Upper lobe of right lung (tissue), 1 donor: ENCODE measurements around the gene DYRK3. TPM values are rescaled to one million over a fixed set of nuclear protein-coding genes. Genes with fewer than 3 reads are reported as not detected.
A peak's percentile ranks its signal among the peaks of the same experiment; 100 is the strongest.

ENCODE experiments used
- ATAC-seq: fragments of 200-7000 bp; cut with Tn5 transposase; one replicate; pipeline ENCODE4 v1.9.1; 2020; ENCODE audit warnings: mild to moderate bottlenecking, moderate library complexity
- DNase-seq: peaks from one replicate; pipeline ENCODE4 v3.0.0-alpha.2; 2020
- H3K27ac ChIP-seq: fragments of 200-600 bp; one replicate; pipeline ENCODE4 v1.8.0; 2022
- H3K27me3 ChIP-seq: fragments of 200-600 bp; one replicate; pipeline ENCODE4 v1.8.0; 2022; ENCODE audit warnings: mild to moderate bottlenecking
- H3K36me3 ChIP-seq: fragments of 200-600 bp; one replicate; pipeline ENCODE4 v1.8.0; 2022
- H3K4me1 ChIP-seq: fragments of 200-600 bp; one replicate; pipeline ENCODE4 v1.8.0; 2022
- H3K4me3 ChIP-seq: fragments of 200-600 bp; one replicate; pipeline ENCODE4 v1.8.0; 2022; ENCODE audit warnings: mild to moderate bottlenecking
- H3K9me3 ChIP-seq: fragments of 200-600 bp; one replicate; pipeline ENCODE4 v1.8.0; 2022
- intact Hi-C: fragments of 100-400 bp; cut with DNase I; formaldehyde crosslinking; loops from one replicate; pipeline ENCODE4 v1.11.0; 2022
- total RNA-seq: library from RNA; stranded (reverse); fragmentation: NEBNext Ultra II Directional; extraction: Animal tissue kit (Norgen Biotek cat#: 25700); gene quantifications from one replicate; pipeline ENCODE4 v1.2.1, GENCODE V29; 2021
- TF ChIP-seq, protein P1 (sequence below): fragments of 200-600 bp; IDR thresholded peaks from one replicate; pipeline ENCODE4 v1.8.0; 2022; ENCODE audit warnings: antibody characterized with exemption
- donor health status: DM: no; HTN: yes; CAD: no; lungs with severe emphysema.

DYRK3 gene
- total RNA-seq, 1 donor from 2014 or later, result 8.1 TPM

DNA sequence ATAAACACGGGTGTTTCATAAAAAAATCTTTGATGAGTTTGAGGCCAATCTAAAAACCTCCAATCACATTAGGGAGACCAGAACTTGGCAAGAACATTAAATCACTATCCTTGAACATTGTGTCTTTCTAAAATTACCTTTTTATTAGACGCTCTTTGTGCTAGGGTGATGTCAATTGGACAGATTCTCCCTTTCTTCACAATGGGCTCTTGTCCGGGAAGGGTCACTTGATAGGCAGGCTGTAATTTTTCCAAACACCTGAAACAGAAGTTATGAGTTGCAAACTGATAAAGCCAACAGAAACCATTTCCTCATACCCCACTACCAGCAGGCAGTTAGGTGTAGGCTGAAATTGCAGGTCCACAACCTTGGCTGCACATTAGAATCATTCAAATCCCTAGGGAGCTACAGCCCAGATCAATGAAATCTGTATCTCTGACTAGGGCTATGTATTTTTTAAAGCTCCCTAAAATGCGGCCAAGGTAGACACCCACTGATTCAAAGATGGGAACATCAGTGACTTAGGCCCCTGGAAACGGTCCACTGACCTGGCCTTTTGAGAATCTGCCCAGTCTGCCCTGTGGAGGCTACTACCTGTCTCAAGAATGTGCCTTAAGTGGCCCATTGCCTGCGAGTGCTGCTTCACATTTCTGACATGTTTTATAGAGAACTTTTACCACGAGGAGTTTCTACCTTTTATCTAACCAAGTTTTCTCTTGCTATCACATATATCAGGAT lies 39.6 kb upstream of the DYRK3 start:
- peak; percentile 52 for ATAC-seq
- no peaks in the 10 kb centered on the region for H3K9me3 ChIP-seq
- H3K36me3 ChIP-seq, result peaks cover 95% of the 10 kb centered on the region
- DNase-seq, result no peak
- TF ChIP-seq, protein P1, sequence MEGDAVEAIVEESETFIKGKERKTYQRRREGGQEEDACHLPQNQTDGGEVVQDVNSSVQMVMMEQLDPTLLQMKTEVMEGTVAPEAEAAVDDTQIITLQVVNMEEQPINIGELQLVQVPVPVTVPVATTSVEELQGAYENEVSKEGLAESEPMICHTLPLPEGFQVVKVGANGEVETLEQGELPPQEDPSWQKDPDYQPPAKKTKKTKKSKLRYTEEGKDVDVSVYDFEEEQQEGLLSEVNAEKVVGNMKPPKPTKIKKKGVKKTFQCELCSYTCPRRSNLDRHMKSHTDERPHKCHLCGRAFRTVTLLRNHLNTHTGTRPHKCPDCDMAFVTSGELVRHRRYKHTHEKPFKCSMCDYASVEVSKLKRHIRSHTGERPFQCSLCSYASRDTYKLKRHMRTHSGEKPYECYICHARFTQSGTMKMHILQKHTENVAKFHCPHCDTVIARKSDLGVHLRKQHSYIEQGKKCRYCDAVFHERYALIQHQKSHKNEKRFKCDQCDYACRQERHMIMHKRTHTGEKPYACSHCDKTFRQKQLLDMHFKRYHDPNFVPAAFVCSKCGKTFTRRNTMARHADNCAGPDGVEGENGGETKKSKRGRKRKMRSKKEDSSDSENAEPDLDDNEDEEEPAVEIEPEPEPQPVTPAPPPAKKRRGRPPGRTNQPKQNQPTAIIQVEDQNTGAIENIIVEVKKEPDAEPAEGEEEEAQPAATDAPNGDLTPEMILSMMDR, result no peak
- H3K4me3 ChIP-seq, result no peak overlapping the region
- intact Hi-C loops, result no loop called here
- H3K27ac ChIP-seq, result no peak overlapping the region
- H3K27me3 ChIP-seq, result no peaks in the 10 kb centered on the region
- no peaks in the 10 kb centered on the region for H3K4me1 ChIP-seq

DNA sequence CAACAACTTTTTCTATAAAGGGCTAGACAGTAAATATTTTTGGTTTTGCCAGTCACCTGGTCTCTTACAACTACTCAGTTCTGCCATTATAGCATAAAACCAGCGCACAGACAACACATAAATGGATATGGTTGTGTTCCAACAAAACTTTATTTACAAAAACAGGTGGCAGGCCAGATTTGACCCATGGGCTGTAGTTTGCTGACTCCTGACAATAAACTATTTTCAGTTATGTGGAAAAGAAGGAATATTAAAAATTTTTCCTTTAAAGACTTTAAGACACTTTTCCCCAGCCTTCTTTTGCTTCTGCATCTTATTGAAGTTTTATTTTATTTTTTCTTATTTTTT lies 39.0 kb upstream of the DYRK3 start:
- H3K27ac ChIP-seq, result no peak overlapping the region
- no peaks in the 10 kb centered on the region for H3K27me3 ChIP-seq
- H3K9me3 ChIP-seq, result no peaks in the 10 kb centered on the region
- ATAC-seq (no peak), DNase-seq (no peak)
- H3K36me3 ChIP-seq, result peaks cover 97% of the 10 kb centered on the region
- H3K4me1 ChIP-seq, result no peaks in the 10 kb centered on the region
- H3K4me3 ChIP-seq, result no peak overlapping the region
- TF ChIP-seq, protein P1, result no peak
- intact Hi-C loops, result no loop called here

DNA sequence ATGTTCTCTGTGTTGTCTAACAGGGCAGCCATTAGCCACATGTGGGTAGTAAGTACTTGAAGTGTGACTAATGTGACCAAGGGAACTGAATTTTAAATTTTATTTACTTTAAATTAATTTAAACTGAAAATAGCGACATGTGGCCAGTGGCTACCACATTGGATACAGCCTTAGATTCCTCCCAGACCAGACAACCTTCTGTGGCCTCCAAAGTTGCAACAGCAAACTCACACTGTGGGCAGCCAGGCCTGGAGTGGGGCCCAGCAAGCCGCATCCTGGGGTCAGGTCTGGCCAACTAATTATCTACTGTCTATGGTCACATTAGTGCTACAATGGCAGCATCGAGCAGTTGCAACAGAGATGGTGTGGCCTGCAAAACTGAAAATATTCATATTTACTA lies 34.8 kb upstream of the DYRK3 start:
- intact Hi-C loops, result no loop called here
- Histone ChIP-seq H3K36me3 (peaks cover 99% of the 10 kb centered on the region), H3K4me3 (no peak overlapping the region), H3K27ac (no peak overlapping the region), H3K4me1 (no peaks in the 10 kb centered on the region), H3K9me3 (no peaks in the 10 kb centered on the region), H3K27me3 (no peaks in the 10 kb centered on the region)
- ATAC-seq, result no peak
- no peak for DNase-seq
- TF ChIP-seq, protein P1, result no peak

DNA sequence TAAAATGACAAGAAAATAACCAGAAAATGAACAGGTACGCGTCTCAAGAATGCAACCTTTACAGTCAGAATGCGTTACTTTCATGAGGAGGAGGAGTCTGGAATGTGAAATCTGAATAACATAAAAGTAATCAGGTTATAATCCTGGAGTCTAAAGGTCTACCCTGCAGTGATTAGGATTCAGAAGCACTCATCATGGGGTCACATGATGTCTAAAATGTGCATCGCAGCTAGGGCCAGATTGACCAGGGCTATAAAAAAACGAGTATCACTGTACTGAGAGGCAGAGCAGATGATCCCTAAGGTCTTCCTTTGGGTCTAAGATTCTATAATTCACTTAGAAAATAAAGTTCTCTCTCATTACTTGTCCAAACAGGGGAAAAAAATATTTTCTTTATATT lies 30.5 kb upstream of the DYRK3 start:
- Histone ChIP-seq H3K36me3 (peaks cover 97% of the 10 kb centered on the region), H3K9me3 (no peaks in the 10 kb centered on the region), H3K27ac (no peak overlapping the region), H3K4me3 (no peak overlapping the region), H3K27me3 (no peaks in the 10 kb centered on the region), H3K4me1 (no peaks in the 10 kb centered on the region)
- TF ChIP-seq, protein P1, result no peak
- ATAC-seq (no peak), DNase-seq (no peak)
- intact Hi-C loops, result no loop called here

DNA sequence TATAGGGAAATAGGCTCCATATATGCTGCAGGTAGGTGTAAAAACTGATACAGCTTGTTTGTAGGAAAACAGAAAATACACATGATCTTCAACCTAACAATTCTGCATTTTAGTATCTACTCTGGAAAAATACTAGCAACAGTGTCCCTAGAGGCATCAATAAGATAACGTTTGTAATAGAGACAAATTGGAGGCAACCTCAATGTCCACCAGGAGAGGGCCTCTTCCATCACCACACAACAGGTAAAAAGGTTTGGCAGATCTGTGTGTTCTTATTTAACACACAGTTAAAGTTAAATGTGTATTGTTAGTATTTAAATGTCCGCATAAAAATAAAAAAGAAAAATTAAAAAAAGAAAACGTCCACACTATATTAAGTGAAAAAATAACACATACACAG lies 28.5 kb upstream of the DYRK3 start:
- Histone ChIP-seq H3K27me3 (no peaks in the 10 kb centered on the region), H3K4me3 (no peak overlapping the region), H3K9me3 (no peaks in the 10 kb centered on the region), H3K4me1 (peaks cover 7% of the 10 kb centered on the region), H3K27ac (no peak overlapping the region), H3K36me3 (peaks cover 78% of the 10 kb centered on the region)
- no peak for ATAC-seq
- TF ChIP-seq, protein P1, result peak; percentile 12
- intact Hi-C loops, result no loop called here
- DNase-seq, result no peak
